HG03342 (cell line): ENCODE data around the gene UHRF1.
"Not testable (repeated sequence)": the region's sequence is repeated elsewhere in the genome, so short reads cannot be mapped to it uniquely, and the experiment has no call there.

Source experiments
- ATAC-seq: cut with Tn5 transposase; IDR thresholded peaks from one replicate; pipeline ENCODE4 v1.9.1; 2021; ENCODE audit warnings: mild to moderate bottlenecking, moderate library complexity; ENCODE audit not compliant: unreplicated experiment

Gene UHRF1

GRCh38 chr19:4933528-4933927, 24.2 kb downstream of the UHRF1 start:
- no peak for ATAC-seq

GRCh38 chr19:4935444-4935843, 26.1 kb downstream of the UHRF1 start:
- no peak for ATAC-seq

GRCh38 chr19:4937060-4937459, 27.8 kb downstream of the UHRF1 start:
- ATAC-seq, result no peak

- not testable (repeated sequence) for ATAC-seq
These were observed 29.2 kb downstream of the UHRF1 start for GRCh38 chr19:4938461-4938860.

GRCh38 chr19:4939466-4939865, 30.2 kb downstream of the UHRF1 start:
- ATAC-seq, result no peak

- not testable (repeated sequence) for ATAC-seq
These were observed 32.4 kb downstream of the UHRF1 start for GRCh38 chr19:4941638-4942169.

- not testable (repeated sequence) for ATAC-seq
These were observed 41.3 kb downstream of the UHRF1 start for GRCh38 chr19:4950650-4951049.

- no peak for ATAC-seq
These were observed 42.4 kb downstream of the UHRF1 start for GRCh38 chr19:4951656-4952055.

- no peak for ATAC-seq
These were observed 43.6 kb downstream of the UHRF1 start for GRCh38 chr19:4952945-4953344.

GRCh38 chr19:4954320-4955149, 45.2 kb downstream of the UHRF1 start:
- not testable (repeated sequence) for ATAC-seq

GRCh38 chr19:4955274-4955673, 46.0 kb downstream of the UHRF1 start:
- ATAC-seq, result no peak

GRCh38 chr19:4957981-4958380, 48.7 kb downstream of the UHRF1 start:
- ATAC-seq, result no peak

GRCh38 chr19:4962085-4962619, 52.9 kb downstream of the UHRF1 start:
- ATAC-seq, result no peak

- no peak for ATAC-seq
These were observed 55.8 kb downstream of the UHRF1 start for GRCh38 chr19:4965061-4965460.

- ATAC-seq, result no peak
These were observed 57.3 kb downstream of the UHRF1 start for GRCh38 chr19:4966591-4966990.

- no peak for ATAC-seq
These were observed 58.6 kb downstream of the UHRF1 start for GRCh38 chr19:4967738-4968461.

GRCh38 chr19:4968462-4969291, 59.4 kb downstream of the UHRF1 start, which contains the start of gene KDM4B:
KDM4B (plus strand) TSS chr19:4969113; CDS start chr19:5032891, 63,778 bp downstream.
- ATAC-seq, result peak; percentile 94

GRCh38 chr19:4969292-4969771, 60.0 kb downstream of the UHRF1 start:
- no peak for ATAC-seq

GRCh38 chr19:4969772-4970531, 60.7 kb downstream of the UHRF1 start:
- ATAC-seq, result no peak
